VCaP (cell line): ENCODE data around the gene BAG1.

ENCODE experiments used
- H3K27ac ChIP-seq: fragments of 450-650 bp; 2 replicates; pipeline ENCODE4 v1.5.1; 2017
- TF ChIP-seq, protein P1 (sequence below): fragments of 450-650 bp; conservative IDR thresholded peaks from 2 replicates; pipeline ENCODE4 v1.5.1; 2017; ENCODE audit warnings: mild to moderate bottlenecking, moderate library complexity

The BAG1 gene

DNA sequence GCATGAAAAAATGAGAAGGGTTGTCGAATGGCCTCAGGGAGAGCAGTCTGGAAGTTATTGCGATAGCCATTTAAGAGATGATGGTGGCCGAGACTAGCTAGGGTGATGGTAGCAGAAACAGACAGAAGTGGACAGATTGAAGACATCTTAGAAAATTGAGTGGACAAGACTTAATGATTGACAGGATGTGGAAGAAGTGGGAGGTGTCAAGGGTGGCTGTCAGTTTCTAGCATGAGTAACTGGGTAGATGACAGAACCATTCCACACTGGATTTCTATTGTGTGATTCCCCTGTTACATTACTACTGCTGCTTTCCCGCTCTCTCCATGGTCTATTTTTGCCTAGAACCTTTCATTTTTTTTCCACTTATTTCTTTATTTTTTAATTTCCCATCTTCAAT lies 13.0 kb upstream of the BAG1 start:
- no peak overlapping the region for H3K27ac ChIP-seq
- TF ChIP-seq, protein P1, sequence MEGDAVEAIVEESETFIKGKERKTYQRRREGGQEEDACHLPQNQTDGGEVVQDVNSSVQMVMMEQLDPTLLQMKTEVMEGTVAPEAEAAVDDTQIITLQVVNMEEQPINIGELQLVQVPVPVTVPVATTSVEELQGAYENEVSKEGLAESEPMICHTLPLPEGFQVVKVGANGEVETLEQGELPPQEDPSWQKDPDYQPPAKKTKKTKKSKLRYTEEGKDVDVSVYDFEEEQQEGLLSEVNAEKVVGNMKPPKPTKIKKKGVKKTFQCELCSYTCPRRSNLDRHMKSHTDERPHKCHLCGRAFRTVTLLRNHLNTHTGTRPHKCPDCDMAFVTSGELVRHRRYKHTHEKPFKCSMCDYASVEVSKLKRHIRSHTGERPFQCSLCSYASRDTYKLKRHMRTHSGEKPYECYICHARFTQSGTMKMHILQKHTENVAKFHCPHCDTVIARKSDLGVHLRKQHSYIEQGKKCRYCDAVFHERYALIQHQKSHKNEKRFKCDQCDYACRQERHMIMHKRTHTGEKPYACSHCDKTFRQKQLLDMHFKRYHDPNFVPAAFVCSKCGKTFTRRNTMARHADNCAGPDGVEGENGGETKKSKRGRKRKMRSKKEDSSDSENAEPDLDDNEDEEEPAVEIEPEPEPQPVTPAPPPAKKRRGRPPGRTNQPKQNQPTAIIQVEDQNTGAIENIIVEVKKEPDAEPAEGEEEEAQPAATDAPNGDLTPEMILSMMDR = no peak

GRCh38 chr9:33273972-33274328 lies 9.4 kb upstream of the BAG1 start:
- TF ChIP-seq, protein P1 = no peak
- no peak overlapping the region for H3K27ac ChIP-seq

- TF ChIP-seq, protein P1 = no peak
- no peak overlapping the region for H3K27ac ChIP-seq
These were observed 8.9 kb upstream of the BAG1 start for GRCh38 chr9:33273266-33273971.

DNA sequence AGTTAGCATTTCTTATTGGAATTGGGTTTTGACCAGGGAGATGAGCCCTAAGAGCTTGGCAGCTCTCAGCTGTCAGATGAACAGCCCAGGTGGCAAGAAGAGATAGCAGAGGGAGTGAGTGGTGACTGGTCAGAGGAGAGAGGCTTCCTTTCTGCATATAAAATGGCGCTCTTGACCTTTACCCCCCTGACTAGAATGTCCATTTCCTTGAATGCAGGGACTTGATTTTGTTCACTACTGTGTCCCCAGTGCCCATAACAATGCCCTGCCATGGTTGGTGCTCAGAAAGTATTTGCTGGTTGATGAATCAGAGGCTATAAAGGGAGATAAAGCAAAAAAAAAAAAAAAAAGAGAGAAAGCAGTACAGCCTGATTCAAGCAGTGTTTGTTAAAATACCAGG lies 7.6 kb upstream of the BAG1 start:
- H3K27ac ChIP-seq = no peak overlapping the region
- TF ChIP-seq, protein P1 = no peak

DNA sequence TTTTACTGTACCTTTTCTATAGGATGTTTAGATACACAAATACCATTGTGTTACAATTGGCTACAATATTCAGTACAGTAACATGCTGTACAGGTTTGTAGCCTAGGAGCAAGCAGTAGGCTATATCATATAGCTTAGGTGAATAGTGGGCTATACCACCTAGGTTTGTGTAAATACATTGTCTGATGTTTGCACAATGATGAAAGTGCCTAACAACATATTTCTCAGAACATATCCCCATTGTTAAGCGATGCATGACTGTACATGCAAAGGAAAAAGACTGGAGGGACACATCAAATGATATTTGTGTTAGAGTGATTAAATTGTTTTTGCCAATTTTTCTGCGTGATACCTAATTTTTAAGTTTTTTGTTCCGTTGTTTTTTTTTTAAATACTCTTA lies 5.6 kb upstream of the BAG1 start:
- H3K27ac ChIP-seq = no peak overlapping the region
- TF ChIP-seq, protein P1 = no peak

DNA sequence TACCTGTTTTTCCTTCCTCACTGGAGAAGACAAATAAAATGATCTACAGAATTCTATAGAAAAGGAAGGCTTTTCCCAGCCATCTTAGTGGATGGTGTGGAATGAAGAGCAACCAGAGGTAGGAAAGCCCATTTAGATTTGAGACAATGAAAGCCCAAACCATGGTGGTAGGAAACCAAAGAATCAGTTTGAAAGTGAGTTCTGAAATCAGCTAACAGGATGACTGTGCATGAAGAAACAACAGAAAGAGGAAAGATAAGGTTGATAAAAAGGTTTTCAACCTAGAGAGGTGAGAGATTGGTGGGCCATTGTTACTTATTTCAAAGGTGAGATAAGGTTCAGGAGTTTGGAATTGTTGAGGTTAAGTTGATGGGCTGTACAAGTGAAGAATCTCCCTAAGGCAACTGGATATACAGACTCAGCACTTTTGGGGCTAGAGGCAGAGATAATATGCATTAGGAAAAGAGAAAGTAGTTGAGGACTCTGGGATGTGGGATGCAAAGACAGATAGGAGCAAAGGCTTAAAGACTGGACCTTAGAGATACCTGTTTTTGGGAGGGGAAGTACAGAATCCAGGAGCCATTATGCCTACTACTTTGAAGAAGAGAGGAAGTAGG lies 2.8 kb upstream of the BAG1 start:
- TF ChIP-seq, protein P1 = no peak
- no peak overlapping the region for H3K27ac ChIP-seq

DNA sequence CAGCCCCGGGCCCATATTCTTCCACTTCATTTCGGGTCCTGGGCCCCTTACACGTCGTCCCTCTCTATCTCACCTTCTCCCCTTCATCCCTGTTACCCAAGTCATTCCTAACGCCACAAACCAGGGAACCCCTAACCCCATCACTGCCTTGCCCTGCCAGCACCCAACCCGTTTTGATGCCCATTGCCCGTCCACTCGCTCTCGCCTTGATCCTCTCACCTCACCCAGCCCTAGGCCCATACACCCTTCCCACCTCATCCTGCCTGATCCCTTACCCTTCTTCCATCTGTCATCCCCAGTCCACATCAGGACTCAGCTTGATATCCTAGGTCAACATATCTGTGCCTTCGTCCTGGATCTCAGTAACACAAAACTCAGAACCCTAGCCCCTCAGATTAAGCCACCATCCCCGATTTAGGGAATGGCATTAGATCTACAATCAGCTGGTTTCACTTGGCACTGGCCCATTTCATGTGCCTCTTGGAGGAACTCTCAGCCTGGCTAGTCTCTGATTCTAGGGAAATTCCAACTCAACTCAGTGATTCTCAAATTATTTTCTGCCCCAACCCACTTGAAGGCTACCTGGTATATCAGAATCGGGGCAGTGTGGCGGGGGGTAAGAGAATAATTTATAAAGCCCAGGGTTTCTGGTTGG lies 830 bp upstream of the BAG1 start:
- H3K27ac ChIP-seq = peak overlapping the region; percentile 91
- TF ChIP-seq, protein P1 = no peak
